ENCODE data around the gene HTT-AS.
A peak's percentile ranks its signal among the peaks of the same experiment; 100 is the strongest.

The HTT-AS gene

GRCh38 chr4:3047464-3048286, 26.7 kb downstream of the HTT-AS start:
- H3K27me3 ChIP-seq (ENCODE audit: control insufficient read depth, insufficient read depth, low read length) = peaks cover 4% of the 10 kb centered on the region; the same call in 1 of the 2 replicates
- peaks cover 5% of the 10 kb centered on the region; the same call in 1 of the 2 replicates for H3K4me1 ChIP-seq (ENCODE audit: control insufficient read depth, insufficient read depth, low read length)
- H3K27ac ChIP-seq (ENCODE audit: low read depth, low read length) = no peak overlapping the region
- H3K4me3 ChIP-seq (ENCODE audit: low read depth, low read length) = no peak overlapping the region
- H3K36me3 ChIP-seq (ENCODE audit: control insufficient read depth, insufficient read depth, low read length) = no peaks in the 10 kb centered on the region
- peaks cover 4% of the 10 kb centered on the region; the same call in 1 of the 2 replicates for H3K9me3 ChIP-seq (ENCODE audit: control insufficient read depth, insufficient read depth, low read depth, low read length)
- H3K9ac ChIP-seq (ENCODE audit: low read length) = no peak overlapping the region

- Histone ChIP-seq H3K4me3 (ENCODE audit: low read depth, low read length) (no peak overlapping the region), H3K36me3 (ENCODE audit: control insufficient read depth, insufficient read depth, low read length) (no peaks in the 10 kb centered on the region), H3K4me1 (ENCODE audit: control insufficient read depth, insufficient read depth, low read length) (peaks cover 13% of the 10 kb centered on the region; the same call in 1 of the 2 replicates), H3K9ac (ENCODE audit: low read length) (no peak overlapping the region), H3K27ac (ENCODE audit: low read depth, low read length) (no peak overlapping the region), H3K27me3 (ENCODE audit: control insufficient read depth, insufficient read depth, low read length) (peaks cover 14% of the 10 kb centered on the region; the same call in 1 of the 2 replicates), H3K9me3 (ENCODE audit: control insufficient read depth, insufficient read depth, low read depth, low read length) (0 out of 2 replicates have a peak, but pooled peaks cover under 1% of the 10 kb centered on the region)
Measured at GRCh38 chr4:3046623-3047022, 27.7 kb downstream of the HTT-AS start.

- Histone ChIP-seq H3K27me3 (ENCODE audit: control insufficient read depth, insufficient read depth, low read length) (peaks cover 19% of the 10 kb centered on the region; the same call in 1 of the 2 replicates), H3K4me1 (ENCODE audit: control insufficient read depth, insufficient read depth, low read length) (peaks cover 18% of the 10 kb centered on the region; the same call in 1 of the 2 replicates), H3K36me3 (ENCODE audit: control insufficient read depth, insufficient read depth, low read length) (no peaks in the 10 kb centered on the region), H3K27ac (ENCODE audit: low read depth, low read length) (no peak overlapping the region), H3K9ac (ENCODE audit: low read length) (no peak overlapping the region), H3K9me3 (ENCODE audit: control insufficient read depth, insufficient read depth, low read depth, low read length) (no peaks in the 10 kb centered on the region), H3K4me3 (ENCODE audit: low read depth, low read length) (no peak overlapping the region)
Measured at GRCh38 chr4:3046162-3046561, 28.2 kb downstream of the HTT-AS start.

- Histone ChIP-seq H3K9ac (ENCODE audit: low read length) (no peak overlapping the region), H3K36me3 (ENCODE audit: control insufficient read depth, insufficient read depth, low read length) (no peaks in the 10 kb centered on the region), H3K4me3 (ENCODE audit: low read depth, low read length) (no peak overlapping the region), H3K27me3 (ENCODE audit: control insufficient read depth, insufficient read depth, low read length) (peaks cover 27% of the 10 kb centered on the region; the same call in 1 of the 2 replicates), H3K27ac (ENCODE audit: low read depth, low read length) (no peak overlapping the region), H3K9me3 (ENCODE audit: control insufficient read depth, insufficient read depth, low read depth, low read length) (no peaks in the 10 kb centered on the region), H3K4me1 (ENCODE audit: control insufficient read depth, insufficient read depth, low read length) (peaks cover 19% of the 10 kb centered on the region; the same call in 1 of the 2 replicates)
Measured at GRCh38 chr4:3044870-3045819, 29.2 kb downstream of the HTT-AS start.

- no peaks in the 10 kb centered on the region for H3K9me3 ChIP-seq (ENCODE audit: control insufficient read depth, insufficient read depth, low read depth, low read length)
- peaks cover 15% of the 10 kb centered on the region; the same call in 1 of the 2 replicates for H3K4me1 ChIP-seq (ENCODE audit: control insufficient read depth, insufficient read depth, low read length)
Measured at GRCh38 chr4:3043282-3044020, 30.9 kb downstream of the HTT-AS start.

GRCh38 chr4:3042226-3042625, 32.1 kb downstream of the HTT-AS start:
- H3K9ac ChIP-seq (ENCODE audit: low read length) = no peak overlapping the region
- H3K27me3 ChIP-seq (ENCODE audit: control insufficient read depth, insufficient read depth, low read length) = peaks cover 27% of the 10 kb centered on the region; the same call in 1 of the 2 replicates
- no peaks in the 10 kb centered on the region for H3K36me3 ChIP-seq (ENCODE audit: control insufficient read depth, insufficient read depth, low read length)
- H3K4me1 ChIP-seq (ENCODE audit: control insufficient read depth, insufficient read depth, low read length) = peaks cover 15% of the 10 kb centered on the region; the same call in 1 of the 2 replicates
- peak overlapping the region; percentile 38; the same call in 1 of the 2 replicates for H3K4me3 ChIP-seq (ENCODE audit: low read depth, low read length)
- H3K9me3 ChIP-seq (ENCODE audit: control insufficient read depth, insufficient read depth, low read depth, low read length) = no peaks in the 10 kb centered on the region
- H3K27ac ChIP-seq (ENCODE audit: low read depth, low read length) = no peak overlapping the region

More at GRCh38 chr4:3043282-3044020, 30.9 kb downstream of the HTT-AS start:
- Histone ChIP-seq H3K4me3 (ENCODE audit: low read depth, low read length) (no peak overlapping the region), H3K9ac (ENCODE audit: low read length) (no peak overlapping the region), H3K27me3 (ENCODE audit: control insufficient read depth, insufficient read depth, low read length) (peaks cover 27% of the 10 kb centered on the region; the same call in 1 of the 2 replicates), H3K36me3 (ENCODE audit: control insufficient read depth, insufficient read depth, low read length) (no peaks in the 10 kb centered on the region), H3K27ac (ENCODE audit: low read depth, low read length) (no peak overlapping the region)

- peaks cover 15% of the 10 kb centered on the region; the same call in 1 of the 2 replicates for H3K4me1 ChIP-seq (ENCODE audit: control insufficient read depth, insufficient read depth, low read length)
- H3K27ac ChIP-seq (ENCODE audit: low read depth, low read length) = no peak overlapping the region
- no peaks in the 10 kb centered on the region for H3K36me3 ChIP-seq (ENCODE audit: control insufficient read depth, insufficient read depth, low read length)
- peak overlapping the region; percentile 38 for H3K4me3 ChIP-seq (ENCODE audit: low read depth, low read length)
- no peaks in the 10 kb centered on the region for H3K9me3 ChIP-seq (ENCODE audit: control insufficient read depth, insufficient read depth, low read depth, low read length)
- no peak overlapping the region for H3K9ac ChIP-seq (ENCODE audit: low read length)
- peaks cover 27% of the 10 kb centered on the region; the same call in 1 of the 2 replicates for H3K27me3 ChIP-seq (ENCODE audit: control insufficient read depth, insufficient read depth, low read length)
Measured at GRCh38 chr4:3041192-3042142, 32.9 kb downstream of the HTT-AS start.

- Histone ChIP-seq H3K9ac (ENCODE audit: low read length) (no peak overlapping the region), H3K4me3 (ENCODE audit: low read depth, low read length) (no peak overlapping the region)
Measured at GRCh38 chr4:3040452-3041191, 33.7 kb downstream of the HTT-AS start.

GRCh38 chr4:3039706-3040366, 34.5 kb downstream of the HTT-AS start:
- no peak overlapping the region for H3K27ac ChIP-seq (ENCODE audit: low read depth, low read length)
- H3K9ac ChIP-seq (ENCODE audit: low read length) = no peak overlapping the region
- H3K27me3 ChIP-seq (ENCODE audit: control insufficient read depth, insufficient read depth, low read length) = peaks cover 27% of the 10 kb centered on the region; the same call in 1 of the 2 replicates
- no peaks in the 10 kb centered on the region for H3K9me3 ChIP-seq (ENCODE audit: control insufficient read depth, insufficient read depth, low read depth, low read length)
- H3K36me3 ChIP-seq (ENCODE audit: control insufficient read depth, insufficient read depth, low read length) = no peaks in the 10 kb centered on the region
- H3K4me3 ChIP-seq (ENCODE audit: low read depth, low read length) = no peak overlapping the region
- peaks cover 15% of the 10 kb centered on the region; the same call in 1 of the 2 replicates for H3K4me1 ChIP-seq (ENCODE audit: control insufficient read depth, insufficient read depth, low read length)

More at GRCh38 chr4:3040452-3041191, 33.7 kb downstream of the HTT-AS start:
- H3K27me3 ChIP-seq (ENCODE audit: control insufficient read depth, insufficient read depth, low read length) = peaks cover 27% of the 10 kb centered on the region; the same call in 1 of the 2 replicates
- H3K4me1 ChIP-seq (ENCODE audit: control insufficient read depth, insufficient read depth, low read length) = peaks cover 15% of the 10 kb centered on the region; the same call in 1 of the 2 replicates
- no peaks in the 10 kb centered on the region for H3K36me3 ChIP-seq (ENCODE audit: control insufficient read depth, insufficient read depth, low read length)
- no peaks in the 10 kb centered on the region for H3K9me3 ChIP-seq (ENCODE audit: control insufficient read depth, insufficient read depth, low read depth, low read length)
- no peak overlapping the region for H3K27ac ChIP-seq (ENCODE audit: low read depth, low read length)
